ENCODE data around the gene SPARC.

The SPARC gene

GRCh38 chr5:151664694-151665585 lies 21.8 kb downstream of the SPARC start:
- TF ChIP-seq, protein P1, sequence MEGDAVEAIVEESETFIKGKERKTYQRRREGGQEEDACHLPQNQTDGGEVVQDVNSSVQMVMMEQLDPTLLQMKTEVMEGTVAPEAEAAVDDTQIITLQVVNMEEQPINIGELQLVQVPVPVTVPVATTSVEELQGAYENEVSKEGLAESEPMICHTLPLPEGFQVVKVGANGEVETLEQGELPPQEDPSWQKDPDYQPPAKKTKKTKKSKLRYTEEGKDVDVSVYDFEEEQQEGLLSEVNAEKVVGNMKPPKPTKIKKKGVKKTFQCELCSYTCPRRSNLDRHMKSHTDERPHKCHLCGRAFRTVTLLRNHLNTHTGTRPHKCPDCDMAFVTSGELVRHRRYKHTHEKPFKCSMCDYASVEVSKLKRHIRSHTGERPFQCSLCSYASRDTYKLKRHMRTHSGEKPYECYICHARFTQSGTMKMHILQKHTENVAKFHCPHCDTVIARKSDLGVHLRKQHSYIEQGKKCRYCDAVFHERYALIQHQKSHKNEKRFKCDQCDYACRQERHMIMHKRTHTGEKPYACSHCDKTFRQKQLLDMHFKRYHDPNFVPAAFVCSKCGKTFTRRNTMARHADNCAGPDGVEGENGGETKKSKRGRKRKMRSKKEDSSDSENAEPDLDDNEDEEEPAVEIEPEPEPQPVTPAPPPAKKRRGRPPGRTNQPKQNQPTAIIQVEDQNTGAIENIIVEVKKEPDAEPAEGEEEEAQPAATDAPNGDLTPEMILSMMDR (IDR thresholded peaks at IDR 0.05) = no peak
- no peak for TF ChIP-seq ZFX (IDR thresholded peaks at IDR 0.05; ENCODE audit: borderline replicate concordance)
- H3K27ac ChIP-seq = no peak overlapping the region

- H3K27ac ChIP-seq = no peak overlapping the region
- TF ChIP-seq, protein P1 (IDR thresholded peaks at IDR 0.05) = no peak
- no peak for TF ChIP-seq ZFX (IDR thresholded peaks at IDR 0.05; ENCODE audit: borderline replicate concordance)
These were observed 23.0 kb downstream of the SPARC start for GRCh38 chr5:151663617-151664293.

DNA sequence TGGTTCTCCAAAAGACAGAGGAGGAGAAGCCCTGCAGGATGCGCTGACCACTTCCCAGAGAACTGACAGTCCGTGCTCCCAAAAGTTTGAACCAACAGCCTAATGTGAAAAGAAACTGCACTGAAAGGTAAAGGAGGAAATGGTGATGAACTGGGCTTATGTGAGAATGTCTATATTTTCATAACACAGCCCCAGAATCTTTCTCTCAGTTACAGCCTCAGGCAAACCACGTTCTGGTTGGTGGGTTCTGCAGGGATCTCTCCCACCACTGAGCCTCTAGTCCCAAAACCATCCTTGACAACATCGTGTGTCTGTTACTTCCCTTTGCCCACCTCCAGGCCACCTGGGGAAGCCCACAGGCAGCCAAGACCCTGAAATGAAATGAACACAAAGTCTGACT lies 23.9 kb downstream of the SPARC start:
- TF ChIP-seq, protein P1 (IDR thresholded peaks at IDR 0.05) = no peak
- no peak for TF ChIP-seq ZFX (IDR thresholded peaks at IDR 0.05; ENCODE audit: borderline replicate concordance)
- H3K27ac ChIP-seq = no peak overlapping the region

DNA sequence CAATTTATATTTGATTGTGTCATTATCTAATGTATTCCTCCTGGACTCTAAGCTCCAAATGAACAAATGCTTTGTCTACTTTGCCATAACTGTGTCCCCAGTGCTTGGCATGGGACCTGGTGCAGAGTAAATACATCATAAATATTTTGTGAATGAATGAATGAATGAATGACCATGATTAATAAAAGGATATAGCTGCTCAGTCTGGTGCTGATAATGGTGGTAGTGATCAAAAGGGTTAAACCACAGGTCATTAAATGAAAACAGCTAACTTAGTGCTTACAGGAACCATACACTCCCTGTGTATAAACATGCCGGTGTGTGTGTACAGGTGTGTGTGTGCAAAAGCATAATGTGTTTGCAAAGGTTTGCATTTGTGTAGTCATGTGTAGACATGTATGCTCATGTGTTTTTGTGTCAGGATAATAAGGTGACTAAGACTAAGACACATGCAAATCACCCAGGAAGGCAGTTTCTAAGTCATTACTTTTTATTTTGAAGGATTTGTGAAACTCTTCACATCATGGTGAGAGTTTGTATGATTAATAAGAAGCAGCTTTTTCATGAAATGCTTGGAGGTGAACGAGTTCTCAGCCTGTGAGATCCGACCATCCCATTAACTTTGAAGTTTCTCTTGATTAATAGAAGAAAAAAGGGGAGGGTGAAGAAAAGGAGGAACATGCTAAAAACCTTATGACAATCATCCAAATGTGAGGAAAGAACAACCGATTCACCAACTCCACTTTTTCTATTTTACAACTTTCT lies 24.6 kb downstream of the SPARC start:
- TF ChIP-seq, protein P1 (IDR thresholded peaks at IDR 0.05) = no peak
- H3K27ac ChIP-seq = no peak overlapping the region

GRCh38 chr5:151660616-151661495 lies 25.9 kb downstream of the SPARC start:
- TF ChIP-seq ZFX (IDR thresholded peaks at IDR 0.05; ENCODE audit: borderline replicate concordance) = no peak
- TF ChIP-seq, protein P1 (IDR thresholded peaks at IDR 0.05) = no peak
- no peak overlapping the region for H3K27ac ChIP-seq

- H3K27ac ChIP-seq = no peak overlapping the region
These were observed 27.5 kb downstream of the SPARC start for GRCh38 chr5:151659001-151659754.

More at GRCh38 chr5:151659001-151659754, 27.5 kb downstream of the SPARC start:
- TF ChIP-seq, protein P1 (IDR thresholded peaks at IDR 0.05) = peak; percentile 92
- TF ChIP-seq ZFX (IDR thresholded peaks at IDR 0.05; ENCODE audit: borderline replicate concordance) = no peak
